Gastroesophageal sphincter (tissue), 4 donors: ENCODE results near the gene NR2C2. TPM values are rescaled to one million over a fixed set of nuclear protein-coding genes. Genes with fewer than 3 reads are reported as not detected.
A peak's percentile ranks its signal among the peaks of the same experiment; 100 is the strongest.

Experiments used
- ATAC-seq: fragments of 150-250 bp; one replicate; pipeline ENCODE4 v1.9.1; 2016; ENCODE audit warnings: mild to moderate bottlenecking, moderate library complexity
- H3K27ac ChIP-seq, 4 donors: fragments of 200-600 bp; sonication (generic) in 3 of 4; 1 replicate in 3 of 4; 2 replicates in 1 of 4; pipeline ENCODE4 v1.5.1; 2016 to 2019
- H3K27me3 ChIP-seq: fragments of 200-600 bp; sonication (generic); one replicate; pipeline ENCODE4 v1.5.1; 2019
- H3K36me3 ChIP-seq, 2 donors: fragments of 200-600 bp; sonication (generic); one replicate each; pipeline ENCODE4 v1.5.1; 2019; ENCODE audit warnings: control low read depth in 1 of 2
- H3K4me1 ChIP-seq, 3 donors: fragments of 200-600 bp; sonication (generic); 1 replicate in 2 of 3; 2 replicates in 1 of 3; pipeline ENCODE4 v1.5.1; 2016 to 2019; ENCODE audit warnings: control low read depth in 2 of 3
- H3K4me3 ChIP-seq, 2 donors: fragments of 200-600 bp; sonication (generic); one replicate each; pipeline ENCODE4 v1.5.1; 2019; ENCODE audit warnings: mild to moderate bottlenecking in 1 of 2, moderate library complexity in 1 of 2
- H3K9me3 ChIP-seq, 3 donors: fragments of 200-600 bp; sonication (generic); one replicate each; pipeline ENCODE4 v1.5.1; 2017 to 2019; ENCODE audit warnings: control low read depth in 2 of 3
- EP300 ChIP-seq: sonication (generic); formaldehyde crosslinking; IDR thresholded peaks from one replicate; pipeline ENCODE4 v1.6.1; 2017; ENCODE audit warnings: antibody characterized with exemption, mild to moderate bottlenecking
- POLR2A ChIP-seq, 2 donors: fragments of 450-650 bp; IDR thresholded peaks; one replicate each; pipeline ENCODE4 v1.6.1; 2017; ENCODE audit warnings: antibody characterized with exemption in 2 of 2, mild to moderate bottlenecking in 2 of 2, moderate library complexity in 1 of 2
- POLR2AphosphoS5 ChIP-seq: sonication (generic); formaldehyde crosslinking; IDR thresholded peaks from one replicate; pipeline ENCODE4 v1.6.1; 2017; ENCODE audit warnings: antibody characterized with exemption
- WGBS, 2 donors: methylation state at CpG; one replicate each; pipeline ENCODE4 v1.1.5; 2018; ENCODE audit warnings: low coverage in 1 of 2; 5-methylcytosine and 5-hydroxymethylcytosine counted together
- total RNA-seq, 4 donors: library from RNA; depleted of rRNA; stranded (reverse); fragments of >200 nt; gene quantifications; one replicate each; pipeline ENCODE4 v1.1.0, GENCODE V29; 2016
- TF ChIP-seq, protein P1 (sequence below), 4 experiments: fragments of 200-600 bp in 2 of 4; fragments of 450-650 bp in 2 of 4; sonication (generic) in 1 of 4; IDR thresholded peaks; one replicate each; pipeline ENCODE4 v1.5.1; 2017 to 2019; ENCODE audit warnings: antibody characterized with exemption in 4 of 4, mild to moderate bottlenecking in 2 of 4, moderate library complexity in 2 of 4

The NR2C2 gene
- total RNA-seq, 4 donors from 2014 or later, result 35.8 to 56.2 (median 40.7) TPM

DNA sequence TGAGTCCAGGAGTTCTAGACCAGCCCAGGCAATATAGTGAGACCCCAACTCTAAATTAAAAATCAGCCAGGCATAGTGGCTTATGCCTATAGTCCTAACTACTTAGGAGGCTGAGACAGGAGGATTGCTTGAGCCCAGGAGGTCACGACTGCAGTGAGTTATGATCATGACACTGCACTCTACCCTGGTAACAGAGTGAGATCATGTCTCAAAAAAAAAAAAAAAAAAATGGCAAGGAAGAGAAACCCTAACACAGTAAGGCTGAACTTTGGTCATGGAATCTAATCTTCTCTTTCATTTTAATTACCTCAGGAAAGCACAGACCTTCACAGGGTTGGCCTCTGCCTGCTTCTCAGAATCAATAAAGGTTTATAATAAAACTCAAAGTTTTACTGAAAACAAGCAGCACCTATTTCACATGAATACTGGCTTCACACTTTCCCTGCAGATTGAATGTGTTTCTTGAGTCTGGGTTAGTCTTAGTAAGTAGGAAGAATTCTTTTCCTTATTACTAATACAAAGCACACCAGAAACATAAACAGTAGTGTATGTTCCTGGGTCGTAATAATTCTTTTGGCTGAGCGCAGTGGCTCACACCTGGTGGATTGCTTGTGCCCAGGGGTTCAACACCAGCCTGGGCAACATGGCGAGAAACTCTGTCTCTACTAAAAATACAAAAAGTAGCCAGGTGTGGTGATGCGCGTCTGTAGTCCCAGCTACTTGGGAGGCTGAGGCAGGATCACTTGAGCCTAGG lies 11.6 kb upstream of the NR2C2 start:
- H3K4me1 ChIP-seq, result no peaks in the 10 kb centered on the region
- ATAC-seq, result no peak
- 73 to 85% methylated on average over 2 to 6 of the region's 6 CpGs for WGBS, 2 donors
- no peak overlapping the region for H3K27ac ChIP-seq
- H3K4me3 ChIP-seq, result no peak overlapping the region
- no peaks in the 10 kb centered on the region for H3K9me3 ChIP-seq
- H3K36me3 ChIP-seq, result peaks cover 0 to 37% of the 10 kb centered on the region in 2 donors
- no peaks in the 10 kb centered on the region for H3K27me3 ChIP-seq
- TF ChIP-seq POLR2A (IDR thresholded peaks at IDR 0.05), result no peak
- TF ChIP-seq, protein P1, sequence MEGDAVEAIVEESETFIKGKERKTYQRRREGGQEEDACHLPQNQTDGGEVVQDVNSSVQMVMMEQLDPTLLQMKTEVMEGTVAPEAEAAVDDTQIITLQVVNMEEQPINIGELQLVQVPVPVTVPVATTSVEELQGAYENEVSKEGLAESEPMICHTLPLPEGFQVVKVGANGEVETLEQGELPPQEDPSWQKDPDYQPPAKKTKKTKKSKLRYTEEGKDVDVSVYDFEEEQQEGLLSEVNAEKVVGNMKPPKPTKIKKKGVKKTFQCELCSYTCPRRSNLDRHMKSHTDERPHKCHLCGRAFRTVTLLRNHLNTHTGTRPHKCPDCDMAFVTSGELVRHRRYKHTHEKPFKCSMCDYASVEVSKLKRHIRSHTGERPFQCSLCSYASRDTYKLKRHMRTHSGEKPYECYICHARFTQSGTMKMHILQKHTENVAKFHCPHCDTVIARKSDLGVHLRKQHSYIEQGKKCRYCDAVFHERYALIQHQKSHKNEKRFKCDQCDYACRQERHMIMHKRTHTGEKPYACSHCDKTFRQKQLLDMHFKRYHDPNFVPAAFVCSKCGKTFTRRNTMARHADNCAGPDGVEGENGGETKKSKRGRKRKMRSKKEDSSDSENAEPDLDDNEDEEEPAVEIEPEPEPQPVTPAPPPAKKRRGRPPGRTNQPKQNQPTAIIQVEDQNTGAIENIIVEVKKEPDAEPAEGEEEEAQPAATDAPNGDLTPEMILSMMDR (IDR thresholded peaks at IDR 0.05), result no peak

DNA sequence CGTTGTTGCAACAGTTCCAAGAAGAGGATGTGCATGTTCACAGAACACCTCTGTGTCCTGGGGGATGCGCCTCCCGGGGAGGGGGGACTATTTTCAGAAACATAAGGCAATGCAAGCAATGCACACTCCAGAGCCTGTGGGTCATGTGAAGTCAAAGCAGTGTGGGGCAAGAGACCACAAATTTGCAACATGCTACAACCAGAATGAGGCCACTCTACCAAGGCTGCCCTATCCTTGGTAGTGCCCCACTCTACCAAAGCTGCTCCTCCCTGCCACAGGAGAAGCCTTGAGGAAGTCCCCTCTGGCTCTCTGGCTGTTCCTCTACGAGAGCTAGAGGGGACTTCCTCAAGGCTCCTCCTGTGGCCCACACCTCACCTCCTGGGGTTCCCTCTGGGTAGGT lies 8.4 kb upstream of the NR2C2 start:
- no peak for ATAC-seq
- H3K4me3 ChIP-seq, result no peak overlapping the region
- H3K9me3 ChIP-seq, result no peaks in the 10 kb centered on the region
- WGBS, 2 donors, result 67 to 100% methylated on average over 1 of the region's 4 CpGs
- TF ChIP-seq POLR2AphosphoS5 (no peak), POLR2A (IDR thresholded peaks at IDR 0.05) (no peak), EP300 (no peak)
- TF ChIP-seq, protein P1 (IDR thresholded peaks at IDR 0.05), result no peak
- H3K4me1 ChIP-seq, result peaks cover 0 to 30% (median 0%) of the 10 kb centered on the region in 3 donors
- no peaks in the 10 kb centered on the region for H3K27me3 ChIP-seq
- H3K27ac ChIP-seq, result no peak overlapping the region
- H3K36me3 ChIP-seq, result peaks cover 0 to 36% of the 10 kb centered on the region in 2 donors

DNA sequence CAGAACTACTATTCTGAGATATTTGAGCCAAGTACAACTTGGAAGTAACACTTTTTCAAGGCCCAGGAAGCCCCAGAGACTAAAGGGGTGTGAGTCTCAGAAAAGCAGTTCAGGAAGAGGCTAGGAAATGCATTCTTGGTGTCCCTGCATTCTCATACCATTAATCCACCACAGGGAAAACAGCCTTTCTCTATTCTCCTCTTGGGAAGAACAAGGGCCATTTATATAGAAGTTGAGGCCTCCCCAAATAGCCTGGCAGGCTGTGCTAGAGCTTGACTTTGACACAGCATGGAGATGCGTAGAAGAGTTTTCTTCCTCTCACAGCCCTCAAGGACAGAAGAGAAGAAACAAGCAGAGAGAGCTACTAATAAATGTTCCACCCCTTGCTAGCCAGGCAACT lies 5.5 kb upstream of the NR2C2 start:
- TF ChIP-seq, protein P1 (IDR thresholded peaks at IDR 0.05), result no peak
- TF ChIP-seq POLR2AphosphoS5 (no peak), POLR2A (IDR thresholded peaks at IDR 0.05) (no peak), EP300 (no peak)
- Histone ChIP-seq H3K9me3 (no peaks in the 10 kb centered on the region), H3K27me3 (no peaks in the 10 kb centered on the region), H3K4me3 (no peak overlapping the region), H3K4me1 (peaks cover 4 to 57% (median 7%) of the 10 kb centered on the region in 3 donors), H3K27ac (no peak overlapping the region), H3K36me3 (peaks cover 0 to 40% of the 10 kb centered on the region in 2 donors)
- no peak for ATAC-seq
- 83% methylated on average over 1 of the region's 1 CpG; no CpG with 5 or more reads in 1 of the 2 donors for WGBS, 2 donors

DNA sequence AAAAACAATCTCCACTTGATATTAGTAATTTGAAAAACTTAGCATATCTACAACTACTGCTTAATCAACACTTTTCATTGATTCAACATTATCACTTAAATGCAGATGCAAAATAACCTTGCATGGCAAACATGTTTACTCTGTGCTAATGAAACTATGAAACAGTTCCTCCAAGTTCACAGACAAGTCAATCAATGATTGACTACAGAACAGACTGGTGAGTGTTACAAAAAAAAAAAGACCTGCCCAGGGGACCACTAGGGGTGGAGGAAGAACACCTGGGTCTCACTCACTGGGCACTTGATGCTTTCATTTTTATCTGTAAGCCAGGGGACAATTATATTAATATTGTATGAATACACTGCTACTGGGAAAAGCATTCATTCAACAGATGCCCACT lies 4.3 kb upstream of the NR2C2 start:
- Histone ChIP-seq H3K27ac (no peak overlapping the region), H3K36me3 (peaks cover 0 to 40% of the 10 kb centered on the region in 2 donors), H3K27me3 (no peaks in the 10 kb centered on the region), H3K4me3 (no peak overlapping the region), H3K9me3 (no peaks in the 10 kb centered on the region), H3K4me1 (peaks cover 4 to 57% (median 7%) of the 10 kb centered on the region in 3 donors)
- TF ChIP-seq EP300, result no peak
- TF ChIP-seq POLR2AphosphoS5, result no peak
- no peak for ATAC-seq

DNA sequence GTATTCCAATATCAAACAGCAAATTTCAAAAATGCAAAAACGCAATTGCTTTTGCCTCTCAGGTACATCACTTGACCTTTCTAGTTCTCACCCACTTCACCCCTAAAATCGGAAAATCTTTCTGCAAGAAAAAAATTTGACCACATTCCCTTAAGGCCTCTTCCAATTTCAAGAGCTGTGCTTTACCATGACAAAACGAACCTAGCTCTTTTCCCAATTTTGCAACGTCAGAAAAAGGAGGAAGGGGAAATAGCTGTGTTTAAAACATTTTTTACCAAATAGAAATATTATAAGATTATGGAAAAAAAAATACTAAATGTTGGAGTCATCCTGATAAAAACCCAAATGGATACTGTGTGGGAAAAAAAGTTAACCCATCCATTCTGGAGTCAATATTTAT lies 1.1 kb upstream of the NR2C2 start:
- Histone ChIP-seq H3K4me3 (peak overlapping the region; percentile 76 to 99), H3K9me3 (no peaks in the 10 kb centered on the region), H3K27ac (peak overlapping the region in 3 of 4 donors; percentile 93 to 100 (median 99)), H3K27me3 (no peaks in the 10 kb centered on the region), H3K36me3 (peaks cover 0 to 40% of the 10 kb centered on the region in 2 donors), H3K4me1 (peaks cover 7 to 78% (median 13%) of the 10 kb centered on the region in 3 donors)
- 12 to 25% methylated on average over 4 of the region's 4 CpGs for WGBS, 2 donors
- no peak for ATAC-seq
- TF ChIP-seq, protein P1 (IDR thresholded peaks at IDR 0.05), result no peak
- no peak for TF ChIP-seq POLR2A (IDR thresholded peaks at IDR 0.05)
